HG02970 (cell line): Measurements from ENCODE around the gene OVCH2.

Experiments
- ATAC-seq: cut with Tn5 transposase; IDR thresholded peaks from one replicate; pipeline ENCODE4 v1.9.1; 2021; ENCODE audit warnings: mild to moderate bottlenecking, moderate library complexity, moderate number of reproducible peaks; ENCODE audit not compliant: unreplicated experiment, low FRiP score

OVCH2 gene

GRCh38 chr11:7643314-7643713 is 63.0 kb downstream of the OVCH2 start:
- ATAC-seq: no peak

GRCh38 chr11:7642747-7643146 is 63.5 kb downstream of the OVCH2 start:
- ATAC-seq: no peak

GRCh38 chr11:7640816-7641215 is 65.5 kb downstream of the OVCH2 start:
- ATAC-seq: no peak

GRCh38 chr11:7639643-7640025 is 66.6 kb downstream of the OVCH2 start:
- no peak for ATAC-seq
